Measurements from ENCODE around the gene TEX52.
"Not testable (repeated sequence)": the region's sequence is repeated elsewhere in the genome, so short reads cannot be mapped to it uniquely, and the experiment has no call there.

The TEX52 gene

DNA sequence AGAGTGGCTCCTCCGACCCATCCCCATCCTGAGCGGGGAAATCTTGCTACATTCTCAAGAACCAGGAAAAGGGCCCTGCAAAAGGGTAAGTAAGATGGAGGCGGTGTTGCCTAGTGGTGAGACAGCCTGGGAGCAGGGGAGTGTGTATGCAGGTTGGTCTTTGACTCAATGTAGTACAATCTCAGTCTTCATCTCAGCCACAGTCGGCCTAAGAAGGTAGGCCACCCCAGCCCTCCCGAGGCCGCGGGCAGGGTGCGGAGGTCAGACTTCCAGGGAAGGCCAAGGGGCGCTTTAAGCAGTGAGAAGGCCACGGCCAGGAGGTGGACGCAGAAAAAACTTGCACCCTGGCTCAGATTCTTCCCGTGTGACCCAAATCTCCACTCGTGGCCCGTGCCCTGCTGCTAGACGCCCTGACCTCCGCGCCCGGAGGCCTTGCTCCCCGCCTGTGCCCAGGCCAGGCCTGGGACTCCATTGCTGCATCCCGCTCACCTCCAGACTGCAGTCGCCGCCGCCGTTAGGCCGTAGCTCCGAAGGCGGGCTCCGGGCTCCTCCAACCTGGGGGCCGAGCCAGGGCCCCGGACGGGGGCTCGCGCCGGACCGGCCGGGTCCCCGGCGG, 19.7 kb upstream of the TEX52 start:
- TF ChIP-seq POLR2A (IDR thresholded peaks at IDR 0.05; ENCODE audit: low read depth, low read length) (0 out of 2 replicates have a peak, but pooled peaks have one; percentile 5), TAF1 (IDR thresholded peaks at IDR 0.05; ENCODE audit: low read depth, low read length) (no peak)
- no peak for FAIRE-seq
- DNase-seq (ENCODE audit: insufficient read length, low spot score): peak; percentile 37

DNA sequence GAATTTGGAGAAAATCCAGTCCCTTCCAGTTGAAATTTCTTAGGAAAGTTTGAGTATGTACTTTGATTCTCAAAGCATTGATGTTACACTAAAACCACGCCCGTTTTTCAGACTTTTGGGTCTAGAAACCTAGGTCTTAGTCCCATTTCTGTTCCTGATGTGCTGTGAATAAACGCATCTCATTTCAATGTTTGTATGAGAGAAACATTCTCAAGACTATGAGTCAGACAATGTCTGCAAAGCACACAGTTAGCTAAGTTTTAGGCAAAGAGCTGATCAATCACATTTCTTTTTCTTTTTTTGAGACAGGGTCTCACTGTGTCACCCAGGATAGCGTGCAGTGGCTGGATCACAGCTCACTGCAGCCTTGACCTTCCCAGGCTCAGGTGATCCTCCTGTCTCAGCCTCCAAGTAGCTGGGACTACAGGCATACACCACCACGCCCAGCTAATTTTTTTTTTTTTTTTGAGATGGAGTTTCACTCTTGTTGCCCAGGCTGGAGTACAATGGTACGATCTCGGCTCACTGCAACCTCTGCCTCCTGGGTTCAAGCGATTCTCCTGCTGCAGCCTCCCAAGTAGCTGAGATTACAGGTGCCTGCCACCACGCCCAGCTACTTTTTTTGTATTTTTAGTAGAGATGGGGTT, 12.3 kb upstream of the TEX52 start:
- DNase-seq (ENCODE audit: insufficient read length, low spot score); FAIRE-seq: not testable (repeated sequence)

DNA sequence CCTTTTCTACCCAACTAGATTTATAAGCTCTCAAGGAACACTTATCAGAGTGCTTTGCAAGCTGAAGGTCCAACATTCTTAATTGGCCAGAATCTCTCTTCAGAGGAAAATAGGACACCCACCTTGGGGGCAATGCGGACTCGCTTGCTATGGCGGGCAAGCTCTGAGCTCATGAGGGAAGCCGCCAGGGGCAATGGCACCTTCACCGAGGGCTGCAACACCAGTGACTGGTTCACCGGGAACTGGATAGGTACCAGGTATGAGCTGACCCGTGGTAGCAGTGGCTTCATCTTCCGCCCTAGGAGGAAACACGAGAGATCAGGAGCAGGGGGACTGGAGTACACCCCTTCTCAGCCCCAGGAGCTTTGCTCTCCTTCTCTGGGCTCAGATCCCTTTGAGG, 7.4 kb upstream of the TEX52 start:
- TF ChIP-seq POLR2AphosphoS5 (IDR thresholded peaks at IDR 0.05; ENCODE audit: low read depth, low read length) (no peak), POLR2A (IDR thresholded peaks at IDR 0.05; ENCODE audit: low read depth, low read length) (no peak), PAX5 (IDR thresholded peaks at IDR 0.05; ENCODE audit: insufficient read depth, low read length, severe bottlenecking) (no peak), POU2F2 (IDR thresholded peaks at IDR 0.05; ENCODE audit: low read depth, low read length) (no peak), TAF1 (IDR thresholded peaks at IDR 0.05; ENCODE audit: low read depth, low read length) (no peak), SPI1 (IDR thresholded peaks at IDR 0.05; ENCODE audit: low read depth, low read length) (no peak)
- DNase-seq (ENCODE audit: insufficient read length, low spot score): no peak
- FAIRE-seq: no peak

DNA sequence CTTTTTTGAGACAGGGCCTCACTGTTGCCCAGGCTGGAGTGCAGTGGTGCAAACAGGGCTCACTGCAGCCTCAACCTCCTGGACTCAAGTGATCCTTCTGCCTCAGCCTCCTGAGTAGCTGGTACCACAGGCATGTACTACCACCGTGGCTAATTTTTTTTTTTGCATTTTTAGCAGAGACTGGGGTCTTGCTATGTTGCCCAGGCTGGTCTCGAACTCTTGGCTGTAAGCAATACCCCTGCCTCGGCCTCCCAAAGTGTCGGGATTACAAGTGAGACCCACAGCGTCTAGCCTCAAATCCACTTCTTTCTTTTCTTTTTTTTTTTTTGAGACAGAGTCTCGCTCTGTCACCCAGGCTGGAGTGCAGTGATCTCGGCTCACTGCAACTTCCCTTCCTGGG, 6.6 kb upstream of the TEX52 start:
- not testable (repeated sequence) for FAIRE-seq; DNase-seq (ENCODE audit: insufficient read length, low spot score)

DNA sequence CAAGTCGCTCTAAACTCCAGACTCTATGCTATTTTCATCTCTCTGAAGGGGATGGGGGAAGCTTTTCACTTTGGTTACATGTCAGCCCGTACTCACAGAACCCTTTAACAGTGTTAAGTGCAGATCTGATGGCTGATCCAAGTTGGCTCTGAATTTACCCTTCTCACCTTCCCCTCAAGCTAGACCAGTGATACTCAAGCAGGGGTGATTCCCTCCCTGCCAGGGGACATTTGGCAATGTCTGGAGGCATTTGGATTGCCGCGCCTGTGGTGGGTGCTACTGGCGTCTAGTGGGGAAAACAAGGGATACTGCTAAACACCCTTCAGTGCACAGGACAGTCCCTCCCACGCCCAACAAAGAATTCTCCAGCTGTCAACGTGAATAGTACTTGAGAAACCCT, 6.0 kb upstream of the TEX52 start:
- DNase-seq (ENCODE audit: insufficient read length, low spot score) (no peak), FAIRE-seq (no peak)
- TF ChIP-seq PAX5 (IDR thresholded peaks at IDR 0.05; ENCODE audit: insufficient read depth, low read length, severe bottlenecking): no peak
- TF ChIP-seq TAF1 (IDR thresholded peaks at IDR 0.05; ENCODE audit: low read depth, low read length): no peak
- TF ChIP-seq POU2F2 (IDR thresholded peaks at IDR 0.05; ENCODE audit: low read depth, low read length): no peak
- TF ChIP-seq SPI1 (IDR thresholded peaks at IDR 0.05; ENCODE audit: low read depth, low read length): no peak
- no peak for TF ChIP-seq POLR2A (IDR thresholded peaks at IDR 0.05; ENCODE audit: low read depth, low read length)
- TF ChIP-seq POLR2AphosphoS5 (IDR thresholded peaks at IDR 0.05; ENCODE audit: low read depth, low read length): no peak

DNA sequence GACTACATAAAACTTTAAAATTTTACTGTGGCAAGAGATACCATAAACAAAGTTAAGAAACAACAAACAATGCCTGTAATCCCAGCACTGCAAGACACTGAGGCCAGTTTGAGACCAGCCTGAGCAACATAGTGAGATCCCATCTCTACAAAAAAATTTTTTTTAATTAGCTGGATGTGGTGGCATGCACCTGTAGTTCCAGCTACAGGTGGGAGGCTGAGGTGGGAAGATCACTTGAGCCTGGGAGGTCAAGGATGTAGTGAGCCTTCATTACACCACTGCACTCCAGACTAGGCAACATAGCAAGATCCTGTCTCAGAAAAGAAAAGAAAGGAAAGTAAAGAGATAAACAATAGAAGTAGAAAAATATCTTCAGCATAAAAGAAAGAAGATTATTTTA, 3.3 kb upstream of the TEX52 start:
- no peak for TF ChIP-seq SPI1 (IDR thresholded peaks at IDR 0.05; ENCODE audit: low read depth, low read length)
- TF ChIP-seq PAX5 (IDR thresholded peaks at IDR 0.05; ENCODE audit: insufficient read depth, low read length, severe bottlenecking): no peak
- no peak for TF ChIP-seq TAF1 (IDR thresholded peaks at IDR 0.05; ENCODE audit: low read depth, low read length)
- TF ChIP-seq POLR2A (IDR thresholded peaks at IDR 0.05; ENCODE audit: low read depth, low read length): no peak
- TF ChIP-seq POLR2AphosphoS5 (IDR thresholded peaks at IDR 0.05; ENCODE audit: low read depth, low read length): no peak
- TF ChIP-seq POU2F2 (IDR thresholded peaks at IDR 0.05; ENCODE audit: low read depth, low read length): no peak
- DNase-seq (ENCODE audit: insufficient read length, low spot score) (no peak), FAIRE-seq (no peak)

DNA sequence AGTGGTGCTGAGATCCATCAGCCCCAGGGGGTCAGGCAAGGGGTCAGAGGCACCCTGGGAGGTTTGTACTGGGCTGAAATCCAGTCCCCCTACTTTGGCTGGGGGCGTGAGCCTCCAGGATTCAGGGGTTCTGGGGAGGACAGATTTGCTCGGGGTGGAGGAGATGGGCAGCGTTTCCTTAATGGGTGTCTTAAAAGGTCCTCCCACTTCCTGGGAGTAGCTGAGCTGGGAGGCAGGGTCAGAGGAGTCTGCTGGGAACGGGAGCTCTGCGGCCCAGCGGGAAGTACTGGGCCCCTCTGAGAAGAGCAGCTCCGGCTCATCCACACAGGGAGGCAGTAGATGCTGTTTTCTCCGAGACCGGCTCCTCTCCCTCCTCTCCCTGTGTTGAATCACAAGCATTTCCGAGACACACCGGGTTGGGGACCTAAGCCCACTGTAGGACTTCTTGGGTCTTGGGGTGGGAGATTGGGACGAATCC, 2.1 kb upstream of the TEX52 start:
- TF ChIP-seq TAF1 (IDR thresholded peaks at IDR 0.05; ENCODE audit: low read depth, low read length) (no peak), POLR2A (IDR thresholded peaks at IDR 0.05; ENCODE audit: low read depth, low read length) (no peak), SPI1 (IDR thresholded peaks at IDR 0.05; ENCODE audit: low read depth, low read length) (no peak), POU2F2 (IDR thresholded peaks at IDR 0.05; ENCODE audit: low read depth, low read length) (no peak), PAX5 (IDR thresholded peaks at IDR 0.05; ENCODE audit: insufficient read depth, low read length, severe bottlenecking) (no peak), POLR2AphosphoS5 (IDR thresholded peaks at IDR 0.05; ENCODE audit: low read depth, low read length) (no peak)
- no peak for FAIRE-seq
- no peak for DNase-seq (ENCODE audit: insufficient read length, low spot score)

DNA sequence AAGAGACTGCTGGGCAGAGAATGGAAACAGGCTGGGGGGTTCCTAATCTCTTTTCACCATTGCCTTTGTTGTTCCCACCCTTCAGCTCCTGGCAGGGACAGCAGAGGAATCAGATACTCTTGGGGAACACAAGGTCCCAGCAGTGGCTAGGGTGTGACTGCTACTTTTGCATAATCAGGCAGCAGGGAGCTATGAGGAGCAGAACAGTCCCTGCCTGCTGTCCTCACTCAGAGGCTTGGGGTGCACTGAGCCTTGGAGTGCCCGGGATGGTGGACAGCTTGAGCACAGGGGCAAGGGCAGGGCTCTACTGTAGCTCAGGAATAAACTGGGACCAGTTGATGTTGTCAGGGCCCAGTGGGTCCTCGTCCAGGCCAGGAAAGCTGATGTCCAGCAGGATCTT, 1.5 kb upstream of the TEX52 start:
- no peak for FAIRE-seq
- no peak for DNase-seq (ENCODE audit: insufficient read length, low spot score)
- TF ChIP-seq POLR2AphosphoS5 (IDR thresholded peaks at IDR 0.05; ENCODE audit: low read depth, low read length): 0 out of 2 replicates have a peak, but pooled peaks have one; percentile 49
- TF ChIP-seq POLR2A (IDR thresholded peaks at IDR 0.05; ENCODE audit: low read depth, low read length): no peak

DNA sequence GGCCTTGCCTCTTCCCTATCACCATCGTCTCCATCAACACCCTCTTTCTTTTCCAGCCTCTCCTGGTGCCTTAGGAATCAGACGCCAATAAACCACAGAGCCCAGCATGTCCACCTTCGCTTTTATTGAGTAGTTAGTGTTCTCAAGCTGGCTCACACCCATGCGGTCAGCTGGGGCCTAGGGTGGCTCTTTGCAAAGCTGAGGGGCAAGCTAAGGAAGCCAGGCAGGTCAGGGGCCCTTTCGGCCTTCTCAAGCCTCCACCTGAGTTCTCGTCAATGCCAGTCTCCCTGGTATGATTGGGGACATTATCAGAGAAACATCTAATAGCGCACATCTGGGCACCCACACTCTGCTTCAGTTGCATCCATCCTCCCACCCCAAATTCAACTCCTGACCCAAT, 737 bp upstream of the TEX52 start:
- FAIRE-seq (no peak), DNase-seq (ENCODE audit: insufficient read length, low spot score) (no peak)
- TF ChIP-seq POLR2AphosphoS5 (IDR thresholded peaks at IDR 0.05; ENCODE audit: low read depth, low read length): no peak
- TF ChIP-seq SPI1 (IDR thresholded peaks at IDR 0.05; ENCODE audit: low read depth, low read length): no peak
- no peak for TF ChIP-seq POU2F2 (IDR thresholded peaks at IDR 0.05; ENCODE audit: low read depth, low read length)
- no peak for TF ChIP-seq TAF1 (IDR thresholded peaks at IDR 0.05; ENCODE audit: low read depth, low read length)
- no peak for TF ChIP-seq PAX5 (IDR thresholded peaks at IDR 0.05; ENCODE audit: insufficient read depth, low read length, severe bottlenecking)
- TF ChIP-seq POLR2A (IDR thresholded peaks at IDR 0.05; ENCODE audit: low read depth, low read length): no peak

DNA sequence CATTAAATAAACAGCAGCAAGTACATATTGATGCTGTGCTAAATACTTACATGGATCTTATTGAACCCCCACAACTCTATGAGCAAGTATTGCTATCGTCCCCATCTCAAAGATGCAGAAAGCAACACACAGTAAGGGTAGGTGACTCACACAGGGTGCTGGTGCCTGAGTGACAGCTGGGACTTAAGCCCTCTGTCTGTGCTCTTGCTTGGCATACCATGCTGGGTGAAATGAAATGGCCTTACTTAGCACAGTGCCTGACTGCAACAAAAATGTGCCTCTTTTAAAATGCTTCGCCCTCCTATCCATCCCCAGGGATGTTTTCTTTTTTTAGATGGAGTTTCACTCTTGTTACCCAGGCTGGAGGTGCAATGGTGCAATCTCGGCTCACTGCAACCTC, 788 bp downstream of the TEX52 start:
- no peak for TF ChIP-seq TAF1 (IDR thresholded peaks at IDR 0.05; ENCODE audit: low read depth, low read length)
- no peak for TF ChIP-seq SPI1 (IDR thresholded peaks at IDR 0.05; ENCODE audit: low read depth, low read length)
- TF ChIP-seq POLR2A (IDR thresholded peaks at IDR 0.05; ENCODE audit: low read depth, low read length): no peak
- TF ChIP-seq POLR2AphosphoS5 (IDR thresholded peaks at IDR 0.05; ENCODE audit: low read depth, low read length): no peak
- TF ChIP-seq PAX5 (IDR thresholded peaks at IDR 0.05; ENCODE audit: insufficient read depth, low read length, severe bottlenecking): no peak
- no peak for TF ChIP-seq POU2F2 (IDR thresholded peaks at IDR 0.05; ENCODE audit: low read depth, low read length)
- FAIRE-seq (no peak), DNase-seq (ENCODE audit: insufficient read length, low spot score) (no peak)

Data from GM12891 (cell line).